Measurements from ENCODE around the gene MYH9.

The MYH9 gene

GRCh38 chr22:36399472-36399778, 11.7 kb upstream of the MYH9 start:
- no peak for DNase-seq
- TF ChIP-seq CTCF (IDR thresholded peaks at IDR 0.05): no peak
- H3K27ac ChIP-seq: no peak overlapping the region
- H3K36me3 ChIP-seq: peaks cover 0 to 6% (median 0%) of the 10 kb centered on the region in 3 donors
- H3K4me3 ChIP-seq: no peak overlapping the region
- H3K27me3 ChIP-seq: no peaks in the 10 kb centered on the region
- intact Hi-C loops (cut with DNase I; ENCODE audit: low total_unique reads): no loop called here
- peaks cover 0 to 5% (median 0%) of the 10 kb centered on the region in 4 donors for H3K4me1 ChIP-seq
- H3K9me3 ChIP-seq: no peaks in the 10 kb centered on the region

- Histone ChIP-seq H3K9me3 (no peaks in the 10 kb centered on the region), H3K27ac (no peak overlapping the region), H3K27me3 (no peaks in the 10 kb centered on the region), H3K4me3 (no peak overlapping the region), H3K36me3 (peaks cover 0 to 6% (median 0%) of the 10 kb centered on the region in 3 donors), H3K4me1 (peaks cover 0 to 5% (median 0%) of the 10 kb centered on the region in 4 donors)
- intact Hi-C loops (cut with DNase I; ENCODE audit: low total_unique reads): no loop called here
- DNase-seq: no peak
- no peak for TF ChIP-seq CTCF (IDR thresholded peaks at IDR 0.05)
These were observed 11.1 kb upstream of the MYH9 start for GRCh38 chr22:36398601-36399471.

- intact Hi-C loops (cut with DNase I; ENCODE audit: low total_unique reads): no loop called here
- Histone ChIP-seq H3K4me1 (peaks cover 0 to 5% (median 0%) of the 10 kb centered on the region in 4 donors), H3K4me3 (no peak overlapping the region), H3K27me3 (no peaks in the 10 kb centered on the region), H3K36me3 (peaks cover 0 to 6% (median 0%) of the 10 kb centered on the region in 3 donors), H3K27ac (no peak overlapping the region), H3K9me3 (no peaks in the 10 kb centered on the region)
- DNase-seq: no peak
- TF ChIP-seq CTCF (IDR thresholded peaks at IDR 0.05): no peak
These were observed 9.6 kb upstream of the MYH9 start for GRCh38 chr22:36397131-36398093.

- Histone ChIP-seq H3K27me3 (no peaks in the 10 kb centered on the region), H3K27ac (no peak overlapping the region), H3K4me3 (no peak overlapping the region), H3K36me3 (peaks cover 0 to 6% (median 0%) of the 10 kb centered on the region in 3 donors), H3K9me3 (no peaks in the 10 kb centered on the region), H3K4me1 (peaks cover 0 to 5% (median 0%) of the 10 kb centered on the region in 4 donors)
- intact Hi-C loops (cut with DNase I; ENCODE audit: low total_unique reads): no loop called here
- no peak for TF ChIP-seq CTCF (IDR thresholded peaks at IDR 0.05)
- no peak for DNase-seq
These were observed 8.1 kb upstream of the MYH9 start for GRCh38 chr22:36395915-36396314.

GRCh38 chr22:36395055-36395849, 7.5 kb upstream of the MYH9 start:
- no peak for TF ChIP-seq CTCF (IDR thresholded peaks at IDR 0.05)
- H3K36me3 ChIP-seq: peaks cover 0 to 6% (median 0%) of the 10 kb centered on the region in 3 donors
- no peak overlapping the region for H3K4me3 ChIP-seq
- H3K9me3 ChIP-seq: no peaks in the 10 kb centered on the region
- H3K27me3 ChIP-seq: no peaks in the 10 kb centered on the region
- no peak overlapping the region for H3K27ac ChIP-seq
- H3K4me1 ChIP-seq: peaks cover 0 to 5% (median 0%) of the 10 kb centered on the region in 4 donors
- intact Hi-C loops (cut with DNase I; ENCODE audit: low total_unique reads): no loop called here
- no peak for DNase-seq

Data from tibial artery (tissue), 4 donors.